B cell (primary cell): Measurements from ENCODE around the gene LARGE1. TPM values are rescaled to one million over a fixed set of nuclear protein-coding genes. Genes with fewer than 3 reads are reported as not detected.

Experiments used
- ATAC-seq: fragments of 200-7000 bp; cut with Tn5 transposase; one replicate; pipeline ENCODE4 v1.10.0; 2021; ENCODE audit warnings: low read depth, mild to moderate bottlenecking, moderate number of reproducible peaks, moderate library complexity
- CTCF ChIA-PET: fragments of 350-600 bp; sonication (Branson Sonifier 250); formaldehyde crosslinking; loops from one replicate; lab custom pipeline; 2021; ENCODE audit warnings: antibody characterized with exemption, inconsistent platforms; lab: Charles Lee
- POLR2A ChIA-PET: fragments of 350-600 bp; sonication (Branson Sonifier 250); formaldehyde crosslinking; loops from one replicate; lab custom pipeline; 2021; ENCODE audit warnings: antibody characterized with exemption; lab: Charles Lee
- DNase-seq: peaks from one replicate; pipeline ENCODE4 v3.0.0; 2013
- H2AFZ ChIP-seq: 2 replicates; pipeline ENCODE4 v1.6.1; 2012; ENCODE audit warnings: mild to moderate bottlenecking, low read depth, low read length; ENCODE audit not compliant: insufficient read depth, poor library complexity, severe bottlenecking
- H3K27ac ChIP-seq, 2 donors: 1 replicate in 1 of 2; 2 replicates in 1 of 2; pipeline ENCODE4 v1.5.1; 2012 to 2013; ENCODE audit warnings: low read length in 2 of 2, mild to moderate bottlenecking in 2 of 2, moderate library complexity in 1 of 2
- H3K27me3 ChIP-seq, 4 experiments: fragments of 200-600 bp in 1 of 4; sonication (generic) in 1 of 4; replicated peaks in 1 of 4; 1 replicate in 2 of 4; 2 replicates in 2 of 4; pipeline versions ENCODE4 v1.6.1 to v1.7.0; 2013 to 2016; ENCODE audit warnings: low read length in 3 of 4, mild to moderate bottlenecking in 2 of 4, mixed read lengths in 1 of 4, moderate library complexity in 1 of 4; ENCODE audit not compliant: insufficient read depth in 4 of 4, control insufficient read depth in 3 of 4; ENCODE audit errors: control extremely low read depth in 1 of 4
- H3K36me3 ChIP-seq, 2 experiments: replicated peaks in 1 of 2; 1 replicate in 1 of 2; 2 replicates in 1 of 2; pipeline versions ENCODE4 v1.6.1 to v1.7.1; 2013; ENCODE audit warnings: low read length in 1 of 2; ENCODE audit not compliant: insufficient read depth in 2 of 2, control insufficient read depth in 1 of 2; ENCODE audit errors: control extremely low read depth in 1 of 2, extremely low read depth in 1 of 2
- H3K4me1 ChIP-seq, 2 donors: fragments of 200-600 bp in 1 of 2; sonication (generic) in 1 of 2; 1 replicate in 1 of 2; 2 replicates in 1 of 2; pipeline versions ENCODE4 v1.5.1 to v1.6.1; 2013 to 2017; ENCODE audit warnings: low read length in 2 of 2; ENCODE audit not compliant: control insufficient read depth in 2 of 2, insufficient read depth in 2 of 2
- H3K4me2 ChIP-seq: replicated peaks from 2 replicates; pipeline ENCODE3; 2012; ENCODE audit warnings: mild to moderate bottlenecking, low read depth, low read length; ENCODE audit not compliant: poor library complexity, severe bottlenecking
- H3K4me3 ChIP-seq, 5 experiments: fragments of 200-600 bp in 1 of 5; sonication (generic) in 1 of 5; 1 replicate in 3 of 5; 2 replicates in 2 of 5; pipeline versions ENCODE4 v1.5.1 to v1.7.0; 2011 to 2016; ENCODE audit warnings: low read length in 4 of 5, mild to moderate bottlenecking in 4 of 5, low read depth in 2 of 5, control low read depth in 1 of 5, moderate library complexity in 1 of 5; ENCODE audit not compliant: insufficient read depth in 1 of 5; ENCODE audit errors: control extremely low read depth in 1 of 5, extremely low read depth in 1 of 5
- H3K79me2 ChIP-seq: fragments of 200-600 bp; sonication (generic); one replicate; pipeline ENCODE4 v1.6.0; 2016; ENCODE audit warnings: low read length; ENCODE audit not compliant: control insufficient read depth, insufficient read depth
- H3K9ac ChIP-seq: fragments of 200-600 bp; sonication (generic); 2 replicates; pipeline ENCODE4 v1.6.1; 2017; ENCODE audit warnings: mild to moderate bottlenecking, low read length, moderate library complexity
- H3K9me3 ChIP-seq, 3 donors: one replicate each; pipeline versions ENCODE4 v1.6.1 to v1.7.1; 2013; ENCODE audit warnings: low read length in 2 of 3; ENCODE audit not compliant: control insufficient read depth in 2 of 3, insufficient read depth in 1 of 3; ENCODE audit errors: control extremely low read depth in 1 of 3
- H4K20me1 ChIP-seq: 2 replicates; pipeline ENCODE4 v1.6.0; 2012; ENCODE audit warnings: mild to moderate bottlenecking, low read length; ENCODE audit not compliant: insufficient read depth, control insufficient read depth, poor library complexity, severe bottlenecking
- H3K27ac Mint-ChIP-seq: one replicate; pipeline ENCODE4 v1.8.0; 2021; ENCODE audit warnings: mixed read lengths
- H3K27me3 Mint-ChIP-seq: one replicate; pipeline ENCODE4 v1.8.0; 2021; ENCODE audit warnings: mixed read lengths
- H3K4me1 Mint-ChIP-seq: one replicate; pipeline ENCODE4 v1.8.0; 2021; ENCODE audit warnings: mixed read lengths
- H3K4me3 Mint-ChIP-seq: one replicate; pipeline ENCODE4 v1.8.0; 2021; ENCODE audit warnings: mixed read lengths
- H3K9me3 Mint-ChIP-seq: one replicate; pipeline ENCODE4 v1.8.0; 2022; ENCODE audit warnings: mixed read lengths; ENCODE audit not compliant: insufficient read depth
- CTCF ChIP-seq: fragments of 200-600 bp; IDR thresholded peaks from one replicate; pipeline ENCODE4 v1.8.0; 2022; ENCODE audit warnings: antibody characterized with exemption, mild to moderate bottlenecking
- EZH2 ChIP-seq: IDR thresholded peaks from 2 replicates; pipeline ENCODE4 v1.6.1; 2012; ENCODE audit warnings: borderline replicate concordance, low read depth, mild to moderate bottlenecking, moderate library complexity, low read length; ENCODE audit not compliant: insufficient read depth, poor library complexity, severe bottlenecking
- WGBS: methylation state at CpG from one replicate; pipeline ENCODE4 v1.1.5; 2013; ENCODE audit warnings: missing lambda C conversion rate; ENCODE audit not compliant: insufficient coverage; 5-methylcytosine and 5-hydroxymethylcytosine counted together
- intact Hi-C: fragments of 100-400 bp; cut with micrococcal nuclease; formaldehyde crosslinking; loops from one replicate; pipeline ENCODE4 v1.10.0; 2022
- polyA plus RNA-seq: library from polyadenylated mRNA; depleted of rRNA; stranded (reverse); fragments of >200 nt; gene quantifications from 2 replicates; pipeline ENCODE4 v1.2.3, GENCODE V29; 2012
- total RNA-seq, 2 donors: library from RNA; stranded (reverse); fragments of 120-200 nt in 1 of 2; gene quantifications; 1 replicate in 1 of 2; 2 replicates in 1 of 2; pipeline versions ENCODE4 v1.2.3 to v1.2.4, GENCODE V29; 2013 to 2022

LARGE1 gene
- total and polyA plus RNA-seq, 2 donors (not counting 1 experiment from before 2014, with no cell fraction given) = 20.7 to 82.0 TPM

- no peak overlapping the region for H3K27ac Mint-ChIP-seq
- WGBS = 93% methylated on average over 11 of the region's 12 CpGs
- no peaks in the 10 kb centered on the region for H3K27me3 Mint-ChIP-seq
- H3K9me3 ChIP-seq = peaks cover 0 to 6% (median 0%) of the 10 kb centered on the region in 3 donors
- CTCF ChIA-PET = interaction anchor here (0.7 kb wide), 1 partner anchor 281 kb away, joined by 3 read pairs; no protein-coding TSS in a partner anchor
- no peak overlapping the region for H3K4me3 ChIP-seq
- H3K79me2 ChIP-seq = peaks cover 45% of the 10 kb centered on the region
- no peak for ATAC-seq
- no peak overlapping the region for H3K4me3 Mint-ChIP-seq
- no peak overlapping the region for H3K9ac ChIP-seq
- peaks cover 0 to 5% of the 10 kb centered on the region in 2 donors for H3K4me1 ChIP-seq
- TF ChIP-seq CTCF (no peak), EZH2 (no peak)
- H3K9me3 Mint-ChIP-seq = peaks cover 3% of the 10 kb centered on the region
- intact Hi-C loops = no loop called here
- H3K27me3 ChIP-seq = no peaks in the 10 kb centered on the region
- H4K20me1 ChIP-seq = peaks cover 43% of the 10 kb centered on the region
- H3K4me1 Mint-ChIP-seq = peaks cover 13% of the 10 kb centered on the region
- no peak overlapping the region for H2AFZ ChIP-seq
- no peaks in the 10 kb centered on the region for H3K36me3 ChIP-seq
- no peak overlapping the region for H3K4me2 ChIP-seq
- POLR2A ChIA-PET = no interaction called here
- no peak overlapping the region for H3K27ac ChIP-seq
- no peak for DNase-seq
Observed at GRCh38 chr22:33861216-33861875, 58.9 kb downstream of the LARGE1 start.

DNA sequence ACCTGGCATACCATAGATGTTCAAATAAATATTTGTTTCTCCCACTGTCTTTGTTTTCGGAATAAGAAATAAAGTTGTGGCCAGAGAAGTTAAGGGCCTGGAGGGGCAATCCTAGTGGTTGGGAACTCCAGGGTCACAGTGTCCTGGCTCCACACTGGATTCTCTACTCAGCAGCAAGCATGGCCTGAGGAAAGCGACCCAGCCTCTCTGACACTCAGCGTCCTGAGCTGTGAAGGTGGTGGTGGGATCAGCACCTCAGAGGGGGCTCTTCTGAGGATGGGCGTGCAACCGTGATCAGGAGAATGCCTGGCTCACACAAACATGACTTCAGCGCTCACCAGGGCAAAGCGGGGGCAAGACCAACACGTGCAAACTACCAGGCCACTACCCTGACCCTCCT, 59.9 kb downstream of the LARGE1 start:
- CTCF ChIA-PET = no interaction called here
- no peak for DNase-seq
- WGBS = 93% methylated on average over 7 of the region's 8 CpGs
- Histone ChIP-seq H3K9me3 (peaks cover 0 to 6% (median 0%) of the 10 kb centered on the region in 3 donors), H3K4me1 (peaks cover 0 to 5% of the 10 kb centered on the region in 2 donors), H3K27me3 (no peaks in the 10 kb centered on the region), H3K4me2 (no peak overlapping the region), H2AFZ (no peak overlapping the region), H3K36me3 (no peaks in the 10 kb centered on the region), H3K9ac (no peak overlapping the region), H3K27ac (no peak overlapping the region), H3K4me3 (no peak overlapping the region), H3K79me2 (peaks cover 40% of the 10 kb centered on the region), H4K20me1 (peaks cover 39% of the 10 kb centered on the region)
- no peak for TF ChIP-seq EZH2
- no peak for TF ChIP-seq CTCF
- Mint-ChIP-seq H3K27ac (no peak overlapping the region), H3K4me3 (no peak overlapping the region), H3K9me3 (peaks cover 3% of the 10 kb centered on the region), H3K4me1 (peaks cover 11% of the 10 kb centered on the region), H3K27me3 (no peaks in the 10 kb centered on the region)
- no peak for ATAC-seq
- POLR2A ChIA-PET = no interaction called here
- intact Hi-C loops = no loop called here
